Measurements from ENCODE around the gene TRIM26. TPM values are rescaled to one million over a fixed set of nuclear protein-coding genes. Genes with fewer than 3 reads are reported as not detected.

The TRIM26 gene
- total and polyA plus RNA-seq, 2 of the 8 experiments (the other 6 are each of a cell fraction or from before 2014, with no cell fraction given): 21.5 to 32.3 TPM

- Histone ChIP-seq H3K79me1 (ENCODE audit: low read depth, low read length) (no peaks in the 10 kb centered on the region), H3K27me3 (replicated peaks in 1 of 4; ENCODE audit: control insufficient read depth in 3 of 4, extremely low read depth in 1 of 4, insufficient read depth in 3 of 4, low read length in 3 of 4) (no peaks in the 10 kb centered on the region; a peak in 1 of 7 replicates), H3K4me1 (replicated peaks in 1 of 4; ENCODE audit: control insufficient read depth in 3 of 4, insufficient read depth in 4 of 4, low read length in 3 of 4) (peaks cover 0 to under 1% (median 0%) of the 10 kb centered on the region in 4 experiments; a peak in 1 of 7 replicates), H3K56ac (replicated peaks; ENCODE audit: insufficient read length, low read depth, low read length) (no peak overlapping the region), H2AK5ac (ENCODE audit: low read depth, low read length) (no peak overlapping the region), H2BK5ac (ENCODE audit: low read depth, low read length) (no peak overlapping the region), H3K4ac (replicated peaks; ENCODE audit: insufficient read length, low read depth, low read length) (no peak overlapping the region), H3K4me3 (ENCODE audit: extremely low read depth in 1 of 4, insufficient read depth in 2 of 4, low read depth in 3 of 4, low read length in 4 of 4) (no peak overlapping the region), H3K27ac (ENCODE audit: low read depth, low read length) (no peak overlapping the region), H3K79me2 (ENCODE audit: control insufficient read depth in 1 of 2, insufficient read depth in 2 of 2, low read length in 2 of 2) (no peaks in the 10 kb centered on the region), H4K20me1 (replicated peaks in 1 of 2; ENCODE audit: control insufficient read depth in 1 of 2, insufficient read depth in 2 of 2, low read length in 2 of 2) (no peaks in the 10 kb centered on the region), H2AFZ (ENCODE audit: low read length) (no peak overlapping the region), H2BK20ac (ENCODE audit: low read length) (no peak overlapping the region), H3K23me2 (ENCODE audit: low read depth, low read length) (peaks cover 5% of the 10 kb centered on the region), H3K36me3 (ENCODE audit: control insufficient read depth in 2 of 4, insufficient read depth in 4 of 4, low read length in 3 of 4) (no peaks in the 10 kb centered on the region), H3K18ac (ENCODE audit: extremely low read depth, low read length) (no peak overlapping the region), H2BK120ac (replicated peaks; ENCODE audit: low read depth, low read length) (no peak overlapping the region), H3K4me2 (ENCODE audit: insufficient read depth in 1 of 2, low read depth in 2 of 2, low read length in 2 of 2) (no peak overlapping the region), H3K14ac (ENCODE audit: insufficient read length) (no peak overlapping the region), H4K5ac (ENCODE audit: insufficient read length, low read depth, low read length) (no peak overlapping the region), H2BK15ac (ENCODE audit: low read length) (no peak overlapping the region), H4K8ac (ENCODE audit: extremely low read depth, insufficient read depth, low read length) (peak overlapping the region; percentile 45; the same call in 1 of the 2 replicates), H3K23ac (ENCODE audit: insufficient read length) (no peak overlapping the region), H4K91ac (replicated peaks; ENCODE audit: insufficient read length, low read length) (no peak overlapping the region), H3K9ac (replicated peaks in 1 of 4; ENCODE audit: extremely low read depth in 1 of 4, low read depth in 3 of 4, low read length in 3 of 4) (no peak overlapping the region), H3K9me3 (ENCODE audit: insufficient read depth in 2 of 2, low read depth in 1 of 2, low read length in 1 of 2) (peaks cover 10 to 18% of the 10 kb centered on the region in 2 experiments; a peak in 3 of 4 replicates), H2BK12ac (ENCODE audit: low read depth, low read length) (no peak overlapping the region)
- ChIA-PET CTCF (ENCODE audit: partially characterized antibody) (interaction anchor here (0.6 to 4.2 kb wide), 30 partner anchors 9 to 419 kb away, joined by 3 to 27 read pairs (median 4); no protein-coding TSS in a partner anchor), POLR2A (ENCODE audit: partially characterized antibody) (interaction anchor here (0.8 to 2.3 kb wide), 4 partner anchors 8 to 107 kb away, joined by 3 to 12 read pairs (median 4); partner anchors contain the start of gene TRIM39)
- TF ChIP-seq, protein P1, sequence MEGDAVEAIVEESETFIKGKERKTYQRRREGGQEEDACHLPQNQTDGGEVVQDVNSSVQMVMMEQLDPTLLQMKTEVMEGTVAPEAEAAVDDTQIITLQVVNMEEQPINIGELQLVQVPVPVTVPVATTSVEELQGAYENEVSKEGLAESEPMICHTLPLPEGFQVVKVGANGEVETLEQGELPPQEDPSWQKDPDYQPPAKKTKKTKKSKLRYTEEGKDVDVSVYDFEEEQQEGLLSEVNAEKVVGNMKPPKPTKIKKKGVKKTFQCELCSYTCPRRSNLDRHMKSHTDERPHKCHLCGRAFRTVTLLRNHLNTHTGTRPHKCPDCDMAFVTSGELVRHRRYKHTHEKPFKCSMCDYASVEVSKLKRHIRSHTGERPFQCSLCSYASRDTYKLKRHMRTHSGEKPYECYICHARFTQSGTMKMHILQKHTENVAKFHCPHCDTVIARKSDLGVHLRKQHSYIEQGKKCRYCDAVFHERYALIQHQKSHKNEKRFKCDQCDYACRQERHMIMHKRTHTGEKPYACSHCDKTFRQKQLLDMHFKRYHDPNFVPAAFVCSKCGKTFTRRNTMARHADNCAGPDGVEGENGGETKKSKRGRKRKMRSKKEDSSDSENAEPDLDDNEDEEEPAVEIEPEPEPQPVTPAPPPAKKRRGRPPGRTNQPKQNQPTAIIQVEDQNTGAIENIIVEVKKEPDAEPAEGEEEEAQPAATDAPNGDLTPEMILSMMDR (IDR thresholded peaks at IDR 0.05; ENCODE audit: control extremely low read depth in 1 of 3, insufficient read depth in 1 of 3, low read depth in 1 of 3, low read length in 3 of 3): peak; percentile 42 to 89 (median 76)
- TF ChIP-seq BRCA1 (IDR thresholded peaks at IDR 0.05; ENCODE audit: low read depth, low read length) (no peak), POLR2A (IDR thresholded peaks at IDR 0.05; ENCODE audit: control extremely low read depth in 1 of 2, low read depth in 2 of 2, low read length in 2 of 2) (no peak), KDM1A (IDR thresholded peaks at IDR 0.05; ENCODE audit: borderline replicate concordance, low read length) (no peak), TAF1 (IDR thresholded peaks at IDR 0.05; ENCODE audit: low read depth, low read length) (0 out of 2 replicates have a peak, but pooled peaks have one; percentile 31), RAD21 (IDR thresholded peaks at IDR 0.05 in 1 of 2, conservative IDR thresholded peaks at IDR 0.05 in 1 of 2; ENCODE audit: low read depth in 2 of 2, low read length in 2 of 2) (peak; percentile 80 to 86)
- WGBS, 2 experiments (ENCODE audit: extremely low coverage in 1 of 2, insufficient coverage in 1 of 2, insufficient read length in 1 of 2, insufficient replicate concordance in 2 of 2, low coverage in 1 of 2, low lambda C conversion rate in 2 of 2, missing lambda C conversion rate in 1 of 2): 4% methylated on average over 1 of the region's 1 CpG; no CpG with 5 or more reads in 1 of the 2 experiments
- DNase-seq (ENCODE audit: low read depth in 1 of 2, low spot score in 2 of 2): peak in 1 of 2 experiments; percentile 59
- peak; percentile 63 for FAIRE-seq
Observed at GRCh38 chr6:30219244-30219643, 6.0 kb upstream of the TRIM26 start.
